Measurements from ENCODE around the gene TCF7L1. TPM values are rescaled to one million over a fixed set of nuclear protein-coding genes. Genes with fewer than 3 reads are reported as not detected.

Gene TCF7L1
- total and polyA plus RNA-seq, 9 of the 15 experiments (the other 6 are each of a cell fraction or from before 2014, with no cell fraction given) = 0.03 to 0.11 (median 0.07) TPM; not detected in 5

- TF ChIP-seq MAFF (IDR thresholded peaks at IDR 0.05; ENCODE audit: low read length) (peak; percentile 79), BHLHE40 (IDR thresholded peaks at IDR 0.05; ENCODE audit: low read length) (no peak), ZEB2 (IDR thresholded peaks at IDR 0.05) (peak; percentile 71), FOS (IDR thresholded peaks at IDR 0.05; ENCODE audit: extremely low read depth, insufficient read length) (no peak), SAFB2 (IDR thresholded peaks at IDR 0.05; ENCODE audit: borderline replicate concordance, low read depth, low read length, severe bottlenecking) (no peak), SIN3B (IDR thresholded peaks at IDR 0.05; ENCODE audit: low read depth) (no peak), MTA3 (IDR thresholded peaks at IDR 0.05; ENCODE audit: borderline replicate concordance) (no peak), ZBTB5 (IDR thresholded peaks at IDR 0.05) (no peak), ZBTB8A (IDR thresholded peaks at IDR 0.05; ENCODE audit: partially characterized antibody) (no peak), ZNF830 (CRISPR knock-in tag; IDR thresholded peaks at IDR 0.05) (no peak), ZNF224 (CRISPR knock-in tag; IDR thresholded peaks at IDR 0.05) (no peak), NUFIP1 (IDR thresholded peaks at IDR 0.05; ENCODE audit: partially characterized antibody) (no peak), ZNF232 (CRISPR knock-in tag; IDR thresholded peaks at IDR 0.05) (no peak), POLR3A (IDR thresholded peaks at IDR 0.05; ENCODE audit: borderline replicate concordance, extremely low read depth, insufficient read depth, insufficient read length) (no peak), PCBP1 (IDR thresholded peaks at IDR 0.05; ENCODE audit: low read depth, low read length, poor library complexity, severe bottlenecking) (no peak), RFX5 (IDR thresholded peaks at IDR 0.05; ENCODE audit: low read depth, low read length) (no peak), STAG1 (CRISPR knock-in tag; IDR thresholded peaks at IDR 0.05; ENCODE audit: borderline replicate concordance) (no peak), CCAR2 (IDR thresholded peaks at IDR 0.05; ENCODE audit: low read depth, low read length) (no peak), RFX7 (CRISPR knock-in tag; IDR thresholded peaks at IDR 0.05) (no peak), ZNF143 (CRISPR knock-in tag; IDR thresholded peaks at IDR 0.05) (no peak), E2F3 (CRISPR knock-in tag; IDR thresholded peaks at IDR 0.05) (no peak)
- TF ChIP-seq, protein P1, sequence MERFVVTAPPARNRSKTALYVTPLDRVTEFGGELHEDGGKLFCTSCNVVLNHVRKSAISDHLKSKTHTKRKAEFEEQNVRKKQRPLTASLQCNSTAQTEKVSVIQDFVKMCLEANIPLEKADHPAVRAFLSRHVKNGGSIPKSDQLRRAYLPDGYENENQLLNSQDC (CRISPR knock-in tag; IDR thresholded peaks at IDR 0.05) = no peak
- TF ChIP-seq, protein P2, sequence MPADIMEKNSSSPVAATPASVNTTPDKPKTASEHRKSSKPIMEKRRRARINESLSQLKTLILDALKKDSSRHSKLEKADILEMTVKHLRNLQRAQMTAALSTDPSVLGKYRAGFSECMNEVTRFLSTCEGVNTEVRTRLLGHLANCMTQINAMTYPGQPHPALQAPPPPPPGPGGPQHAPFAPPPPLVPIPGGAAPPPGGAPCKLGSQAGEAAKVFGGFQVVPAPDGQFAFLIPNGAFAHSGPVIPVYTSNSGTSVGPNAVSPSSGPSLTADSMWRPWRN (IDR thresholded peaks at IDR 0.05; ENCODE audit: low read depth) = no peak; the same call in 1 of the 2 replicates
- TF ChIP-seq, protein P3, sequence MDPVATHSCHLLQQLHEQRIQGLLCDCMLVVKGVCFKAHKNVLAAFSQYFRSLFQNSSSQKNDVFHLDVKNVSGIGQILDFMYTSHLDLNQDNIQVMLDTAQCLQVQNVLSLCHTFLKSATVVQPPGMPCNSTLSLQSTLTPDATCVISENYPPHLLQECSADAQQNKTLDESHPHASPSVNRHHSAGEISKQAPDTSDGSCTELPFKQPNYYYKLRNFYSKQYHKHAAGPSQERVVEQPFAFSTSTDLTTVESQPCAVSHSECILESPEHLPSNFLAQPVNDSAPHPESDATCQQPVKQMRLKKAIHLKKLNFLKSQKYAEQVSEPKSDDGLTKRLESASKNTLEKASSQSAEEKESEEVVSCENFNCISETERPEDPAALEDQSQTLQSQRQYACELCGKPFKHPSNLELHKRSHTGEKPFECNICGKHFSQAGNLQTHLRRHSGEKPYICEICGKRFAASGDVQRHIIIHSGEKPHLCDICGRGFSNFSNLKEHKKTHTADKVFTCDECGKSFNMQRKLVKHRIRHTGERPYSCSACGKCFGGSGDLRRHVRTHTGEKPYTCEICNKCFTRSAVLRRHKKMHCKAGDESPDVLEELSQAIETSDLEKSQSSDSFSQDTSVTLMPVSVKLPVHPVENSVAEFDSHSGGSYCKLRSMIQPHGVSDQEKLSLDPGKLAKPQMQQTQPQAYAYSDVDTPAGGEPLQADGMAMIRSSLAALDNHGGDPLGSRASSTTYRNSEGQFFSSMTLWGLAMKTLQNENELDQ (CRISPR knock-in tag; IDR thresholded peaks at IDR 0.05; ENCODE audit: borderline replicate concordance) = no peak
- TF ChIP-seq, protein P4, sequence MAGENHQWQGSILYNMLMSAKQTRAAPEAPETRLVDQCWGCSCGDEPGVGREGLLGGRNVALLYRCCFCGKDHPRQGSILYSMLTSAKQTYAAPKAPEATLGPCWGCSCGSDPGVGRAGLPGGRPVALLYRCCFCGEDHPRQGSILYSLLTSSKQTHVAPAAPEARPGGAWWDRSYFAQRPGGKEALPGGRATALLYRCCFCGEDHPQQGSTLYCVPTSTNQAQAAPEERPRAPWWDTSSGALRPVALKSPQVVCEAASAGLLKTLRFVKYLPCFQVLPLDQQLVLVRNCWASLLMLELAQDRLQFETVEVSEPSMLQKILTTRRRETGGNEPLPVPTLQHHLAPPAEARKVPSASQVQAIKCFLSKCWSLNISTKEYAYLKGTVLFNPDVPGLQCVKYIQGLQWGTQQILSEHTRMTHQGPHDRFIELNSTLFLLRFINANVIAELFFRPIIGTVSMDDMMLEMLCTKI (IDR thresholded peaks at IDR 0.05; ENCODE audit: partially characterized antibody) = no peak
Measured at GRCh38 chr2:85329181-85329651, 196.0 kb downstream of the TCF7L1 start (continued).

Data from K562 (cell line).